ENCODE measurements around the gene TXNIP. TPM values are rescaled to one million over a fixed set of nuclear protein-coding genes. Genes with fewer than 3 reads are reported as not detected.

The TXNIP gene
- total RNA-seq, 1 donor from 2014 or later = 129 TPM

DNA sequence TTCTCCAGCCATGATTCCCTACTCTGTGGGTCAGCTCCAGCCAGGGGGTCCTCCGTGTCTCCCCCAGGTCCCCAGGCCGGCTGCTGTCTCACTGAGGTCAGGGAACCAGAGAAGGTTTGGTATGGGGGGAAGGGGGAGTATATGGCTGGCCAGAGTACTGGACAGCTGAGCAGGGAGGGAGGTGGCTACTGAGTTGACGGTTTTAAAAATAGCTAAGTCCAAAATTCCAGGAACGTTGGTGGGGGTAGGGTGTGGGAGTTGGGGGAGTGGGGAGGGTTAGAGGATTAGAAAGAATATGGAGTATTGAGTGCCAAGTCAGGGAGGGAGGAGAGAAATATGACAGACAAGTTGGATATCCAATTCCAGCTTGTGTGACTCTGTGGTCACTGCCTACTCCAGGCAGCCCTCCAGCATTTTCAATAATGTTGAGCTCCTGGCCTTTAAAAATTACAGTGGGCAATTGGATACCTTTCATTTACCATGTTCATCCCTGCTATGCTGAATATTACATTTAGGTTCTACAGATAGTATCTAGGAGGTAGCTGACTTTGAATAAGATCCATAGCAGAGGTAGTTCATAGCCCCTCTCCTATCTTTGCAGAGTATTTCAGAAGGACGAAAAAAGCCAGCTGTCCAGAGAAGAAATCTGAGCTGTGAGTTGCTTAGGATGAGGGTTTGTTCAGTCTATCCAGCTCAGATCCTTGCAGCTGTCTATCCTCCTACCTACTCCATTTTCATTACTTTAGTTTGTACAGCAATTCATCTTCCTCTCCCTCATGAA is 25.4 kb upstream of the TXNIP start, which contains the start of gene HJV:
TSS of gene HJV (minus strand) at position 114 of the 781 bp plus-strand sequence. CDS start 1,504 bp downstream, outside the sequence.
- H3K4me3 Mint-ChIP-seq = no peak within 1 kb of the TSS
- H3K36me3 Mint-ChIP-seq = no peaks in the 10 kb centered on the region
- peaks cover 6% of the 10 kb centered on the region for H3K4me1 Mint-ChIP-seq
- peaks cover 79% of the 10 kb centered on the region for H3K27me3 Mint-ChIP-seq (ENCODE audit: low read depth)
- TF ChIP-seq, protein P1, sequence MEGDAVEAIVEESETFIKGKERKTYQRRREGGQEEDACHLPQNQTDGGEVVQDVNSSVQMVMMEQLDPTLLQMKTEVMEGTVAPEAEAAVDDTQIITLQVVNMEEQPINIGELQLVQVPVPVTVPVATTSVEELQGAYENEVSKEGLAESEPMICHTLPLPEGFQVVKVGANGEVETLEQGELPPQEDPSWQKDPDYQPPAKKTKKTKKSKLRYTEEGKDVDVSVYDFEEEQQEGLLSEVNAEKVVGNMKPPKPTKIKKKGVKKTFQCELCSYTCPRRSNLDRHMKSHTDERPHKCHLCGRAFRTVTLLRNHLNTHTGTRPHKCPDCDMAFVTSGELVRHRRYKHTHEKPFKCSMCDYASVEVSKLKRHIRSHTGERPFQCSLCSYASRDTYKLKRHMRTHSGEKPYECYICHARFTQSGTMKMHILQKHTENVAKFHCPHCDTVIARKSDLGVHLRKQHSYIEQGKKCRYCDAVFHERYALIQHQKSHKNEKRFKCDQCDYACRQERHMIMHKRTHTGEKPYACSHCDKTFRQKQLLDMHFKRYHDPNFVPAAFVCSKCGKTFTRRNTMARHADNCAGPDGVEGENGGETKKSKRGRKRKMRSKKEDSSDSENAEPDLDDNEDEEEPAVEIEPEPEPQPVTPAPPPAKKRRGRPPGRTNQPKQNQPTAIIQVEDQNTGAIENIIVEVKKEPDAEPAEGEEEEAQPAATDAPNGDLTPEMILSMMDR (IDR thresholded peaks at IDR 0.05; ENCODE audit: unreplicated experiment) = no peak
- no peaks in the 10 kb centered on the region for H3K9me3 Mint-ChIP-seq
- DNase-seq (ENCODE audit: low spot score in 2 of 2, unreplicated experiment in 2 of 2) = no peak
- H3K27ac Mint-ChIP-seq = no peak within 1 kb of the TSS

DNA sequence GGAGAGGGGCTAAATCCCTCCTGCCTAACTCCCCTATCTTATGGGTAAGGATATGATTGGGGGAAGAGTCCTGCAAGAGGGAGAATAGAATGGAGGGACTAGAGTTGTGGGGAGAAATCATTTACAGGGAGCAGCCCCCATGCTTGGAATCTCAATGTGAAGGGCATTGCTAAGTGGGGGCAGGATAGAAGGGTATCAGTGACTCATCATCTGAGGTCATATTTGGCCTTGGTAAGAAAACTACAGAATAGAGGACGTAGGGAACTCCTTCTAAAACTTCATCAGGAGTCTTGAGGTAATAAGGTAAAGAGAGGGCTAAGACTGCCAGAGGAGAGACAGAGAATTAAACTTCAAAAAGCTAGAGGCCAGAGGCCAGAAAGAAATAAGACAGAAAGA is 24.7 kb upstream of the TXNIP start:
- Mint-ChIP-seq H3K27ac (no peak overlapping the region), H3K4me3 (no peak overlapping the region), H3K36me3 (no peaks in the 10 kb centered on the region), H3K4me1 (peaks cover 6% of the 10 kb centered on the region), H3K27me3 (ENCODE audit: low read depth) (peaks cover 84% of the 10 kb centered on the region), H3K9me3 (no peaks in the 10 kb centered on the region)
- TF ChIP-seq, protein P1 (IDR thresholded peaks at IDR 0.05; ENCODE audit: unreplicated experiment) = no peak
- DNase-seq (ENCODE audit: low spot score in 2 of 2, unreplicated experiment in 2 of 2) = no peak

DNA sequence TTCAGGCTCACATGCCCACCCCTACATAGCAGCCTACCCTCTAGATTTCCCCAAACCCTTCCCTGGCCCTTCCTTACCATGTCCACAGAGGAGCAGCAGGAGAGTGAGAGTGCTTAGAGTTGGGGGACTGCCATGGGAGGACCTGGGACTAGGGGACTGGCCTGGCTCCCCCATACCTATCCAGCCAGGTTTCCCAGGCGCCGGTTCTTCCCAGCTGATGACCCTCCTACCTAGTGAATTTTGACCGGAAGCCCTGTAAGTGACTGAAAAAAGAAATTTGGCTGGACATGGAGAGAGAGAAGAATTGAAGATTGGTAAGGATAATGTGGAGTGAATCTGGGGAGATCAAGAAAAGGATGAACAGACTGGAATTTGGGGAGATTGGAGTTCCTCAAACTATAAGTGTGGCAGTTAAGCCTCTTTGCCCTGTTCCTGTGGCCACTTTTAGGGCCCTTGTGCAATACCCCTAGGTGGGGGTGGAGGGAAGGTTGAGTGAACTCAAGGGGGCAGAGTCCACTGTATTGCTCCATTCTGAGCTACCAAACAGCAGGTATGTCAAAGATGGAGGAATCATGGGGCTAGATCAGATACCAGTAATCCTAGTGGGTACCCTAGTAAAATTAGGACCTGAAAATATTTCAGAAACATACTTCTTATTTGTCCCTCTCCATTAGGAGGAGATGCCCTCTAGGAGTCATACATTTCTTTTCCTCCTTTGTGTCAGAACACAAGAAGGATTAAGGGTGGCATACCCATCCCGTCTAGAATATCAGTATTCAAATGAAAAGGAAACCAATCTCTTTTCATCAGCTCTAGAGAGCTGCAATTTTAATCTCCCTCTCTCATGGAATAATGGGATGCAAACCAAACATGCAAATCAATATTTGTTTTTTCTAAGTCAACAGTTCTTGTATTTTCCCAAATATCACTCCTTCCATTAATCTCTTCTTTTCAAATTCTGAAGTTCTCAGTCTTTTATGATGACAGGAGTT is 24.0 kb upstream of the TXNIP start:
- H3K27ac Mint-ChIP-seq = no peak overlapping the region
- no peak for DNase-seq (ENCODE audit: low spot score in 2 of 2, unreplicated experiment in 2 of 2)
- H3K27me3 Mint-ChIP-seq (ENCODE audit: low read depth) = peaks cover 83% of the 10 kb centered on the region
- H3K36me3 Mint-ChIP-seq = no peaks in the 10 kb centered on the region
- H3K9me3 Mint-ChIP-seq = no peaks in the 10 kb centered on the region
- H3K4me1 Mint-ChIP-seq = peaks cover 6% of the 10 kb centered on the region
- TF ChIP-seq, protein P1 (IDR thresholded peaks at IDR 0.05; ENCODE audit: unreplicated experiment) = no peak
- no peak overlapping the region for H3K4me3 Mint-ChIP-seq

DNA sequence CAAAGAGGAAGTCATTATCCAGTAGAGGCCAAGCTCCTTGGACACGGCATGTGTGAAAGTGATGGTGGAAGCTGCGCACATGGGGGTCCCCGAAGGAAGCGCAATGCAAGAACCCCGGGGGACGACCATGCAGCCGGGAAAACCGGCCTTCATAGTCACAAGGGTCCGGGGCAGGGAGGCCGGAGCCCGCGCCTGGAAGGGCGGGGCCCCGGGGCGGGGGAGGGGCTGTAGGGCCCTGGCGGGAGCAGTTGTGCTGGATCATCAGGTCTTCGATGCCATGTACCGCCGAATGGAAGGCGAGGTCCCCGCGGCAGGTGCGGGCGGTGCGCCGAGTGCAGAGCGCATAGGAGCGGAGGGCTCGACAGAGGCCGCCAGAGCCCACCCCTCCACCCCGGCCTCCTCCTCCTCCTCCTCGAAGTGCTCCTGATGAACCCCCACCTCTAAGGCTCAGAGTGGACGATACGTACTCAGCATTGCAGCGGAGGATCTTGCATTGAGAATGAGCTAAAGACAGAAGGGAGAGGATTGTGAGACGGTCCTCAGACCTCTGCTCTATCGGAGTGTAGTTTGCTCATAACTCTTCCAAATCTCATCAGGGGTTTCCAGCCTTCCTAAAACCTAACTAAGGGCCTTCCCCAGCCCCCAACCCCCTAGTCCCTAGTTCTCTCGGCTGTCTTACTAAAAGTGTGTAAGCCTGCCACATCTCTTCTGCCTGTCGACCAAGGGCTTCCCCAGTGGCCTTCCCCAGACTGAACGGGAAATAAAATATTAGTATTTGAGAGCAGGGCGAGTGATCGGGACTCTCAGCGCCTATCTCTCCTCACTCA is 23.1 kb upstream of the TXNIP start:
- peaks cover 84% of the 10 kb centered on the region for H3K27me3 Mint-ChIP-seq (ENCODE audit: low read depth)
- H3K36me3 Mint-ChIP-seq = no peaks in the 10 kb centered on the region
- peak overlapping the region; percentile 34 for H3K4me3 Mint-ChIP-seq
- no peak for DNase-seq (ENCODE audit: low spot score in 2 of 2, unreplicated experiment in 2 of 2)
- H3K9me3 Mint-ChIP-seq = no peaks in the 10 kb centered on the region
- TF ChIP-seq, protein P1 (IDR thresholded peaks at IDR 0.05; ENCODE audit: unreplicated experiment) = no peak
- H3K4me1 Mint-ChIP-seq = peaks cover 6% of the 10 kb centered on the region
- H3K27ac Mint-ChIP-seq = no peak overlapping the region

- peaks cover 70% of the 10 kb centered on the region for H3K27me3 Mint-ChIP-seq (ENCODE audit: low read depth)
- no peaks in the 10 kb centered on the region for H3K36me3 Mint-ChIP-seq
- H3K4me1 Mint-ChIP-seq = peaks cover 6% of the 10 kb centered on the region
- H3K4me3 Mint-ChIP-seq = no peak overlapping the region
- no peak overlapping the region for H3K27ac Mint-ChIP-seq
- no peaks in the 10 kb centered on the region for H3K9me3 Mint-ChIP-seq
- TF ChIP-seq, protein P1 (IDR thresholded peaks at IDR 0.05; ENCODE audit: unreplicated experiment) = no peak
- DNase-seq (ENCODE audit: low spot score in 2 of 2, unreplicated experiment in 2 of 2) = no peak
Measured at GRCh38 chr1:146016891-146017290, 20.5 kb upstream of the TXNIP start.

All from mesothelial cell of epicardium (in vitro differentiated cells).